Gastroesophageal sphincter (tissue), 3 donors: ENCODE data around the gene RAB36.

ENCODE experiments used
- POLR2A ChIP-seq, 2 donors: fragments of 450-650 bp; IDR thresholded peaks; one replicate each; pipeline ENCODE4 v1.6.1; 2017; ENCODE audit warnings: antibody characterized with exemption in 2 of 2, mild to moderate bottlenecking in 2 of 2, moderate library complexity in 1 of 2
- POLR2AphosphoS5 ChIP-seq: sonication (generic); formaldehyde crosslinking; IDR thresholded peaks from one replicate; pipeline ENCODE4 v1.6.1; 2017; ENCODE audit warnings: antibody characterized with exemption
- TF ChIP-seq, protein P1 (sequence below), 4 experiments: fragments of 200-600 bp in 2 of 4; fragments of 450-650 bp in 2 of 4; sonication (generic) in 1 of 4; IDR thresholded peaks; one replicate each; pipeline ENCODE4 v1.5.1; 2017 to 2019; ENCODE audit warnings: antibody characterized with exemption in 4 of 4, mild to moderate bottlenecking in 2 of 4, moderate library complexity in 2 of 4

DNA sequence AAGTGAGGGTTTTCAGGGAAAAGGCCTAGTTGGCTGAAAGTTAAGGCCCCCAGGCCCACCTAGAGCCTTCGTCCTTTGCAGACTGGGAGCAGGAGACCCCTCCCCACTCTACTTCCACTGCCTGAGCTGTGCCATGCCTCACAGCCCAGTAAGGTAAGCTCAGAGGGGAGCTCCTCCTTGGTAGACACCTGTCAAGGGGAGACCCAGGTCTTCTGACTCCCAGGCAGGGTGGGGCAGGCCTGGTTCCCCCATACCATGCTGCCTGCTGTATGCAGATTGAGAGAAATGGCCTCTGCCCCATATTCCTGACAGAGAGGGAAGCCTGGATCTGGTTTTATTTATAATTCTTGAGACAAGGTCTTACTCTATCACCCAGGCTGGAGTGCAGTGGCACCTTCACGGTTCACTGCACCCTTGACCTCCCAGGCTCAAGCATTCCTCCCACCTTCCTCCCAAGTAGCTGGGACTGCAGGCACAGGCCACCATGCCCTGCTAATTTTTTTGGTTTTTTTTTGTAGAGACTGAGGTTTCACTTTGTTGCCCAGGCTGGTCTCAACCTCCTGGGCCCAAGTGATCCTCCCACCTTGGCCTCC lies 697 bp downstream of the RAB36 start:
- TF ChIP-seq, protein P1, sequence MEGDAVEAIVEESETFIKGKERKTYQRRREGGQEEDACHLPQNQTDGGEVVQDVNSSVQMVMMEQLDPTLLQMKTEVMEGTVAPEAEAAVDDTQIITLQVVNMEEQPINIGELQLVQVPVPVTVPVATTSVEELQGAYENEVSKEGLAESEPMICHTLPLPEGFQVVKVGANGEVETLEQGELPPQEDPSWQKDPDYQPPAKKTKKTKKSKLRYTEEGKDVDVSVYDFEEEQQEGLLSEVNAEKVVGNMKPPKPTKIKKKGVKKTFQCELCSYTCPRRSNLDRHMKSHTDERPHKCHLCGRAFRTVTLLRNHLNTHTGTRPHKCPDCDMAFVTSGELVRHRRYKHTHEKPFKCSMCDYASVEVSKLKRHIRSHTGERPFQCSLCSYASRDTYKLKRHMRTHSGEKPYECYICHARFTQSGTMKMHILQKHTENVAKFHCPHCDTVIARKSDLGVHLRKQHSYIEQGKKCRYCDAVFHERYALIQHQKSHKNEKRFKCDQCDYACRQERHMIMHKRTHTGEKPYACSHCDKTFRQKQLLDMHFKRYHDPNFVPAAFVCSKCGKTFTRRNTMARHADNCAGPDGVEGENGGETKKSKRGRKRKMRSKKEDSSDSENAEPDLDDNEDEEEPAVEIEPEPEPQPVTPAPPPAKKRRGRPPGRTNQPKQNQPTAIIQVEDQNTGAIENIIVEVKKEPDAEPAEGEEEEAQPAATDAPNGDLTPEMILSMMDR (IDR thresholded peaks at IDR 0.05), result no peak
- no peak for TF ChIP-seq POLR2A (IDR thresholded peaks at IDR 0.05)
- no peak for TF ChIP-seq POLR2AphosphoS5
